ENCODE data around the gene TMEM163. TPM values are rescaled to one million over a fixed set of nuclear protein-coding genes. Genes with fewer than 3 reads are reported as not detected.

TMEM163 gene
- total and polyA plus RNA-seq, 8 donors = 14.8 to 30.5 (median 20.5) TPM

GRCh38 chr2:134693359-134694330 lies 25.2 kb downstream of the TMEM163 start:
- no peaks in the 10 kb centered on the region for H3K36me3 ChIP-seq
- no peak overlapping the region for H3K4me3 ChIP-seq
- 94 to 99% methylated on average over 6 of the region's 6 CpGs for WGBS, 2 donors
- TF ChIP-seq CTCF (IDR thresholded peaks at IDR 0.05) = no peak
- ATAC-seq (no peak), FAIRE-seq (no peak), DNase-seq (no peak)
- H3K9me3 ChIP-seq = no peaks in the 10 kb centered on the region
- H3K27ac ChIP-seq = no peak overlapping the region
- H3K27me3 ChIP-seq = no peaks in the 10 kb centered on the region
- H3K4me1 ChIP-seq = peaks cover 0 to 33% (median 21%) of the 10 kb centered on the region in 3 donors
- intact Hi-C loops (cut with DNase I) = no loop called here

GRCh38 chr2:134692499-134692898 lies 26.3 kb downstream of the TMEM163 start:
- WGBS, 2 donors = 87 to 90% methylated on average over 5 of the region's 5 CpGs
- DNase-seq (no peak), FAIRE-seq (no peak), ATAC-seq (no peak)
- Histone ChIP-seq H3K4me1 (peaks cover 0 to 40% (median 21%) of the 10 kb centered on the region in 3 donors), H3K27me3 (no peaks in the 10 kb centered on the region), H3K27ac (no peak overlapping the region), H3K9me3 (no peaks in the 10 kb centered on the region), H3K4me3 (no peak overlapping the region), H3K36me3 (no peaks in the 10 kb centered on the region)
- TF ChIP-seq CTCF (IDR thresholded peaks at IDR 0.05) = no peak
- intact Hi-C loops (cut with DNase I) = no loop called here

GRCh38 chr2:134690629-134691215 lies 28.1 kb downstream of the TMEM163 start:
- no peaks in the 10 kb centered on the region for H3K9me3 ChIP-seq
- H3K4me3 ChIP-seq = no peak overlapping the region
- TF ChIP-seq CTCF (IDR thresholded peaks at IDR 0.05) = no peak
- FAIRE-seq (no peak), DNase-seq (peak in 4 of 6 donors; percentile 54 to 65 (median 58)), ATAC-seq (peak; percentile 84 to 90 (median 86))
- H3K36me3 ChIP-seq = no peaks in the 10 kb centered on the region
- WGBS, 2 donors = 37 to 38% methylated on average over 6 of the region's 6 CpGs
- peaks cover 6 to 49% (median 21%) of the 10 kb centered on the region in 3 donors for H3K4me1 ChIP-seq
- intact Hi-C loops (cut with DNase I) = no loop called here
- H3K27ac ChIP-seq = peak overlapping the region; percentile 60 to 74 (median 69)
- H3K27me3 ChIP-seq = no peaks in the 10 kb centered on the region

GRCh38 chr2:134689315-134689714 lies 29.5 kb downstream of the TMEM163 start:
- no peaks in the 10 kb centered on the region for H3K36me3 ChIP-seq
- WGBS, 2 donors = 88 to 93% methylated on average over 3 of the region's 3 CpGs
- no peak overlapping the region for H3K27ac ChIP-seq
- no peaks in the 10 kb centered on the region for H3K27me3 ChIP-seq
- no peak overlapping the region for H3K4me3 ChIP-seq
- H3K9me3 ChIP-seq = no peaks in the 10 kb centered on the region
- ATAC-seq (no peak), DNase-seq (no peak), FAIRE-seq (no peak)
- H3K4me1 ChIP-seq = peaks cover 10 to 59% (median 28%) of the 10 kb centered on the region in 3 donors
- intact Hi-C loops (cut with DNase I) = no loop called here
- TF ChIP-seq CTCF (IDR thresholded peaks at IDR 0.05) = no peak
